Measurements from ENCODE around the gene PIAS4. TPM values are rescaled to one million over a fixed set of nuclear protein-coding genes. Genes with fewer than 3 reads are reported as not detected.
A peak's percentile ranks its signal among the peaks of the same experiment; 100 is the strongest.

The PIAS4 gene
- total and polyA plus RNA-seq, 2 of the 13 experiments (the other 11 are each of a cell fraction or from before 2014, with no cell fraction given), result 9.0 to 20.1 TPM

GRCh38 chr19:4059891-4060620 lies 52.5 kb downstream of the PIAS4 start (continued):
- TF ChIP-seq, protein P1, sequence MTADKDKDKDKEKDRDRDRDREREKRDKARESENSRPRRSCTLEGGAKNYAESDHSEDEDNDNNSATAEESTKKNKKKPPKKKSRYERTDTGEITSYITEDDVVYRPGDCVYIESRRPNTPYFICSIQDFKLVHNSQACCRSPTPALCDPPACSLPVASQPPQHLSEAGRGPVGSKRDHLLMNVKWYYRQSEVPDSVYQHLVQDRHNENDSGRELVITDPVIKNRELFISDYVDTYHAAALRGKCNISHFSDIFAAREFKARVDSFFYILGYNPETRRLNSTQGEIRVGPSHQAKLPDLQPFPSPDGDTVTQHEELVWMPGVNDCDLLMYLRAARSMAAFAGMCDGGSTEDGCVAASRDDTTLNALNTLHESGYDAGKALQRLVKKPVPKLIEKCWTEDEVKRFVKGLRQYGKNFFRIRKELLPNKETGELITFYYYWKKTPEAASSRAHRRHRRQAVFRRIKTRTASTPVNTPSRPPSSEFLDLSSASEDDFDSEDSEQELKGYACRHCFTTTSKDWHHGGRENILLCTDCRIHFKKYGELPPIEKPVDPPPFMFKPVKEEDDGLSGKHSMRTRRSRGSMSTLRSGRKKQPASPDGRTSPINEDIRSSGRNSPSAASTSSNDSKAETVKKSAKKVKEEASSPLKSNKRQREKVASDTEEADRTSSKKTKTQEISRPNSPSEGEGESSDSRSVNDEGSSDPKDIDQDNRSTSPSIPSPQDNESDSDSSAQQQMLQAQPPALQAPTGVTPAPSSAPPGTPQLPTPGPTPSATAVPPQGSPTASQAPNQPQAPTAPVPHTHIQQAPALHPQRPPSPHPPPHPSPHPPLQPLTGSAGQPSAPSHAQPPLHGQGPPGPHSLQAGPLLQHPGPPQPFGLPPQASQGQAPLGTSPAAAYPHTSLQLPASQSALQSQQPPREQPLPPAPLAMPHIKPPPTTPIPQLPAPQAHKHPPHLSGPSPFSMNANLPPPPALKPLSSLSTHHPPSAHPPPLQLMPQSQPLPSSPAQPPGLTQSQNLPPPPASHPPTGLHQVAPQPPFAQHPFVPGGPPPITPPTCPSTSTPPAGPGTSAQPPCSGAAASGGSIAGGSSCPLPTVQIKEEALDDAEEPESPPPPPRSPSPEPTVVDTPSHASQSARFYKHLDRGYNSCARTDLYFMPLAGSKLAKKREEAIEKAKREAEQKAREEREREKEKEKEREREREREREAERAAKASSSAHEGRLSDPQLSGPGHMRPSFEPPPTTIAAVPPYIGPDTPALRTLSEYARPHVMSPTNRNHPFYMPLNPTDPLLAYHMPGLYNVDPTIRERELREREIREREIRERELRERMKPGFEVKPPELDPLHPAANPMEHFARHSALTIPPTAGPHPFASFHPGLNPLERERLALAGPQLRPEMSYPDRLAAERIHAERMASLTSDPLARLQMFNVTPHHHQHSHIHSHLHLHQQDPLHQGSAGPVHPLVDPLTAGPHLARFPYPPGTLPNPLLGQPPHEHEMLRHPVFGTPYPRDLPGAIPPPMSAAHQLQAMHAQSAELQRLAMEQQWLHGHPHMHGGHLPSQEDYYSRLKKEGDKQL (CRISPR knock-in tag; IDR thresholded peaks at IDR 0.05; ENCODE audit: low read depth), result no peak
- TF ChIP-seq ETS1 (CRISPR knock-in tag; IDR thresholded peaks at IDR 0.05) (no peak), ZBTB44 (CRISPR knock-in tag; IDR thresholded peaks at IDR 0.05) (no peak), ZNF567 (CRISPR knock-in tag; IDR thresholded peaks at IDR 0.05; ENCODE audit: borderline replicate concordance) (0 out of 2 replicates have a peak, but pooled peaks have one; percentile 6), CHD4 (IDR thresholded peaks at IDR 0.05; ENCODE audit: borderline replicate concordance, low read length) (peak; percentile 65; the same call in 1 of the 2 replicates), ZMYM2 (CRISPR knock-in tag; IDR thresholded peaks at IDR 0.05) (peak; percentile 76; the same call in 1 of the 2 replicates), RBM39 (IDR thresholded peaks at IDR 0.05; ENCODE audit: low read depth, low read length, poor library complexity, severe bottlenecking) (peak; percentile 16), GABPB1 (CRISPR knock-in tag; IDR thresholded peaks at IDR 0.05) (peak; percentile 6; the same call in 1 of the 2 replicates), HDAC1 (CRISPR knock-in tag; IDR thresholded peaks at IDR 0.05) (0 out of 2 replicates have a peak, but pooled peaks have one; percentile 45), ZNF724P (CRISPR knock-in tag; IDR thresholded peaks at IDR 0.05; ENCODE audit: borderline replicate concordance) (0 out of 2 replicates have a peak, but pooled peaks have one; percentile 46), BCL6 (CRISPR knock-in tag; IDR thresholded peaks at IDR 0.05) (no peak), ZMYM3 (CRISPR knock-in tag; IDR thresholded peaks at IDR 0.05) (peak; percentile 93), HDAC2 (CRISPR knock-in tag; IDR thresholded peaks at IDR 0.05) (peak; percentile 18; the same call in 1 of the 2 replicates), ZNF768 (CRISPR knock-in tag; IDR thresholded peaks at IDR 0.05) (peak; percentile 97), AGO2 (optimal IDR thresholded peaks at IDR 0.05; ENCODE audit: low read depth, low read length) (peak; percentile 92)
- TF ChIP-seq, protein P2, sequence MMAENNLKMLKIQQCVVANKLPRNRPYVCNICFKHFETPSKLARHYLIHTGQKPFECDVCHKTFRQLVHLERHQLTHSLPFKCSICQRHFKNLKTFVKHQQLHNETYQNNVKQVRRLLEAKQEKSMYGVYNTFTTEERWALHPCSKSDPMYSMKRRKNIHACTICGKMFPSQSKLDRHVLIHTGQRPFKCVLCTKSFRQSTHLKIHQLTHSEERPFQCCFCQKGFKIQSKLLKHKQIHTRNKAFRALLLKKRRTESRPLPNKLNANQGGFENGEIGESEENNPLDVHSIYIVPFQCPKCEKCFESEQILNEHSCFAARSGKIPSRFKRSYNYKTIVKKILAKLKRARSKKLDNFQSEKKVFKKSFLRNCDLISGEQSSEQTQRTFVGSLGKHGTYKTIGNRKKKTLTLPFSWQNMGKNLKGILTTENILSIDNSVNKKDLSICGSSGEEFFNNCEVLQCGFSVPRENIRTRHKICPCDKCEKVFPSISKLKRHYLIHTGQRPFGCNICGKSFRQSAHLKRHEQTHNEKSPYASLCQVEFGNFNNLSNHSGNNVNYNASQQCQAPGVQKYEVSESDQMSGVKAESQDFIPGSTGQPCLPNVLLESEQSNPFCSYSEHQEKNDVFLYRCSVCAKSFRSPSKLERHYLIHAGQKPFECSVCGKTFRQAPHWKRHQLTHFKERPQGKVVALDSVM (CRISPR knock-in tag; IDR thresholded peaks at IDR 0.05), result no peak

Measured in HepG2 (cell line).